KMS-11 (cell line): ENCODE results near the gene SCML1.

ENCODE experiments used
- H2AFZ ChIP-seq: fragments of 200-600 bp; sonication (generic); 2 replicates; pipeline ENCODE4 v1.6.1; 2016; ENCODE audit warnings: antibody characterized with exemption, mixed run types, low read depth
- H3K27ac ChIP-seq: fragments of 200-600 bp; sonication (generic); 2 replicates; pipeline ENCODE4 v1.6.1; 2016; ENCODE audit warnings: mild to moderate bottlenecking, mixed run types
- H3K27me3 ChIP-seq: fragments of 200-600 bp; sonication (generic); 2 replicates; pipeline ENCODE4 v1.6.1; 2017; ENCODE audit warnings: mild to moderate bottlenecking, low read depth, mixed run types, moderate library complexity; ENCODE audit not compliant: insufficient read depth
- H3K36me3 ChIP-seq: fragments of 200-600 bp; sonication (generic); 2 replicates; pipeline ENCODE4 v1.6.1; 2017; ENCODE audit warnings: mild to moderate bottlenecking, mixed run types; ENCODE audit not compliant: insufficient read depth
- H3K4me1 ChIP-seq: fragments of 200-600 bp; sonication (generic); 2 replicates; pipeline ENCODE4 v1.6.1; 2016; ENCODE audit warnings: mild to moderate bottlenecking, low read depth, mixed run types; ENCODE audit not compliant: poor library complexity, severe bottlenecking
- H3K4me2 ChIP-seq: fragments of 200-600 bp; sonication (generic); 2 replicates; pipeline ENCODE4 v1.7.0; 2016; ENCODE audit warnings: mild to moderate bottlenecking, mixed run types
- H3K4me3 ChIP-seq: fragments of 200-600 bp; sonication (generic); IDR thresholded peaks from 2 replicates; pipeline ENCODE4 v1.6.1; 2017; ENCODE audit warnings: low read depth, low read length, mixed read lengths; ENCODE audit not compliant: insufficient read depth
- H3K79me2 ChIP-seq: fragments of 200-600 bp; sonication (generic); 2 replicates; pipeline ENCODE4 v1.6.1; 2016; ENCODE audit warnings: low read depth, mixed run types; ENCODE audit not compliant: insufficient read depth
- H3K9ac ChIP-seq: fragments of 200-600 bp; sonication (generic); 2 replicates; pipeline ENCODE4 v1.6.1; 2016; ENCODE audit warnings: mild to moderate bottlenecking, mixed run types
- H4K20me1 ChIP-seq: fragments of 200-600 bp; sonication (generic); 2 replicates; pipeline ENCODE4 v1.6.1; 2016; ENCODE audit warnings: mild to moderate bottlenecking, mixed run types; ENCODE audit not compliant: insufficient read depth
- CTCF ChIP-seq: fragments of 200-600 bp; sonication (generic); conservative IDR thresholded peaks from 2 replicates; pipeline ENCODE4 v1.6.1; 2017; ENCODE audit warnings: low read depth, mild to moderate bottlenecking, antibody characterized with exemption, low read length, moderate library complexity, mixed read lengths

The SCML1 gene

GRCh38 chrX:17707731-17708130 is 29.6 kb upstream of the SCML1 start:
- H3K4me1 ChIP-seq: no peaks in the 10 kb centered on the region
- no peak overlapping the region for H2AFZ ChIP-seq
- no peak for TF ChIP-seq CTCF
- no peak overlapping the region for H3K4me2 ChIP-seq
- H3K79me2 ChIP-seq: no peaks in the 10 kb centered on the region
- H3K27ac ChIP-seq: no peak overlapping the region
- H3K27me3 ChIP-seq: no peaks in the 10 kb centered on the region
- H3K9ac ChIP-seq: no peak overlapping the region
- no peaks in the 10 kb centered on the region for H4K20me1 ChIP-seq
- no peaks in the 10 kb centered on the region for H3K36me3 ChIP-seq
- H3K4me3 ChIP-seq: no peak overlapping the region

GRCh38 chrX:17710871-17711301 is 26.4 kb upstream of the SCML1 start:
- H3K27me3 ChIP-seq: no peaks in the 10 kb centered on the region
- H3K4me1 ChIP-seq: no peaks in the 10 kb centered on the region

GRCh38 chrX:17713288-17713687 is 24.0 kb upstream of the SCML1 start:
- Histone ChIP-seq H3K4me3 (no peak overlapping the region), H3K4me1 (no peaks in the 10 kb centered on the region), H3K36me3 (no peaks in the 10 kb centered on the region), H4K20me1 (no peaks in the 10 kb centered on the region), H3K27ac (no peak overlapping the region), H3K4me2 (no peak overlapping the region), H3K79me2 (no peaks in the 10 kb centered on the region), H3K9ac (no peak overlapping the region), H3K27me3 (no peaks in the 10 kb centered on the region), H2AFZ (no peak overlapping the region)
- TF ChIP-seq CTCF: no peak

More at GRCh38 chrX:17710871-17711301, 26.4 kb upstream of the SCML1 start:
- no peak for TF ChIP-seq CTCF
- no peak overlapping the region for H3K27ac ChIP-seq
- H3K4me2 ChIP-seq: no peak overlapping the region
- H4K20me1 ChIP-seq: no peaks in the 10 kb centered on the region
- H2AFZ ChIP-seq: no peak overlapping the region
- no peaks in the 10 kb centered on the region for H3K79me2 ChIP-seq
- H3K9ac ChIP-seq: no peak overlapping the region
- H3K36me3 ChIP-seq: no peaks in the 10 kb centered on the region
- no peak overlapping the region for H3K4me3 ChIP-seq

GRCh38 chrX:17718649-17719165 is 18.6 kb upstream of the SCML1 start:
- no peak overlapping the region for H3K27ac ChIP-seq
- H3K36me3 ChIP-seq: no peaks in the 10 kb centered on the region
- H3K4me2 ChIP-seq: no peak overlapping the region
- H4K20me1 ChIP-seq: no peaks in the 10 kb centered on the region
- no peak for TF ChIP-seq CTCF
- no peaks in the 10 kb centered on the region for H3K27me3 ChIP-seq
- H3K79me2 ChIP-seq: no peaks in the 10 kb centered on the region
- no peak overlapping the region for H2AFZ ChIP-seq
- no peak overlapping the region for H3K4me3 ChIP-seq
- H3K4me1 ChIP-seq: no peaks in the 10 kb centered on the region
- no peak overlapping the region for H3K9ac ChIP-seq
